Endothelial cell of umbilical vein (primary cell): ENCODE measurements around the gene RPS28.

Experiments used
- EZH2 ChIP-seq: IDR thresholded peaks from 2 replicates; pipeline ENCODE4 v1.6.1; 2012; ENCODE audit warnings: borderline replicate concordance, low read depth, mild to moderate bottlenecking, moderate library complexity, low read length, inconsistent platforms; ENCODE audit not compliant: severe bottlenecking
- JUN ChIP-seq: IDR thresholded peaks from 2 replicates; pipeline ENCODE4 v1.6.1; 2011; ENCODE audit warnings: borderline replicate concordance, low read depth; ENCODE audit not compliant: insufficient read length, insufficient read depth
- POLR2A ChIP-seq: IDR thresholded peaks from 2 replicates; pipeline ENCODE4 v1.6.1; 2012; ENCODE audit warnings: low read depth, mild to moderate bottlenecking, control low read depth, low read length
- TF ChIP-seq, protein P1 (sequence below), 2 donors: IDR thresholded peaks; 1 replicate in 1 of 2; 2 replicates in 1 of 2; pipeline ENCODE4 v1.5.1; 2011; ENCODE audit warnings: low read length in 2 of 2, mild to moderate bottlenecking in 2 of 2, moderate library complexity in 2 of 2, control low read depth in 1 of 2, inconsistent platforms in 1 of 2, low read depth in 1 of 2; ENCODE audit not compliant: insufficient read depth in 1 of 2; ENCODE audit errors: extremely low read depth in 1 of 2

DNA sequence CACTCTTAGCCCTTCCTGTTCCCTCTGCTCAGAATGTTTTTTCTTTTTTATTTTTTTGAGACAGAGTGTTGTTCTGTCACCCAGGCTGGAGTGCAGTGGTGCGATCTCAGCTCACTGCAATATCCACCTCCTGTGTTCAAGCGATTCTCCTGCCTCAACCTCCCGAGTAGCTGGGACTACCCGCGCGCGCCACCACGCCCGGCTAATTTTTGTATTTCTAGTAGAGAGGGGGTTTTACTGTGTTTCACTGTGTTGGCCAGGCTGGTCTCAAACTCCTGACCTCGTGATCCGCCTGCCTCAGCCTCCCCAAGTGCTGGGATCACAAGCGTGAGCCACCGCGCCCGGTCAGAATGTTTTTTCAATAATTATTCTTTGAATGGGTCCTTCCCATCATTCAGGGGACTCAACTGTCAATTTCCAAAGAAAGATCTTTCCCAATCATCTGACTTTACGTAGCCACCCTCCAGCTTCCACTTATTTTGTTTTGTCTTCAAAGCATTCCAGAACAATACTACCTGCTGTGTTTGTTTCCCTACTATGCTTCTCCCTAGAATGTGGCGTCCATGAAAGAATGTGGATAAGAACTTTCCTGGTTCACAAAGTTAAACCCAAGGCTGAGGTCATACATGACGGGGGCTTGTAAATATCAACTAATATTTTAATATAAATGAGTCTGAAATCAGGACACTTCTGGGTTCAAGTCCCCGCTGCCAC, 1.3 kb upstream of the RPS28 start:
- TF ChIP-seq, protein P1, sequence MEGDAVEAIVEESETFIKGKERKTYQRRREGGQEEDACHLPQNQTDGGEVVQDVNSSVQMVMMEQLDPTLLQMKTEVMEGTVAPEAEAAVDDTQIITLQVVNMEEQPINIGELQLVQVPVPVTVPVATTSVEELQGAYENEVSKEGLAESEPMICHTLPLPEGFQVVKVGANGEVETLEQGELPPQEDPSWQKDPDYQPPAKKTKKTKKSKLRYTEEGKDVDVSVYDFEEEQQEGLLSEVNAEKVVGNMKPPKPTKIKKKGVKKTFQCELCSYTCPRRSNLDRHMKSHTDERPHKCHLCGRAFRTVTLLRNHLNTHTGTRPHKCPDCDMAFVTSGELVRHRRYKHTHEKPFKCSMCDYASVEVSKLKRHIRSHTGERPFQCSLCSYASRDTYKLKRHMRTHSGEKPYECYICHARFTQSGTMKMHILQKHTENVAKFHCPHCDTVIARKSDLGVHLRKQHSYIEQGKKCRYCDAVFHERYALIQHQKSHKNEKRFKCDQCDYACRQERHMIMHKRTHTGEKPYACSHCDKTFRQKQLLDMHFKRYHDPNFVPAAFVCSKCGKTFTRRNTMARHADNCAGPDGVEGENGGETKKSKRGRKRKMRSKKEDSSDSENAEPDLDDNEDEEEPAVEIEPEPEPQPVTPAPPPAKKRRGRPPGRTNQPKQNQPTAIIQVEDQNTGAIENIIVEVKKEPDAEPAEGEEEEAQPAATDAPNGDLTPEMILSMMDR (IDR thresholded peaks at IDR 0.05; ENCODE audit: extremely low read depth in 1 of 2, insufficient read depth in 1 of 2, low read depth in 1 of 2, low read length in 2 of 2): no peak
- TF ChIP-seq POLR2A (no peak), EZH2 (no peak), JUN (no peak)
